ENCODE measurements around the gene HK3.

- TF ChIP-seq CTCF (conservative IDR thresholded peaks at IDR 0.05; ENCODE audit: low read depth in 2 of 2) (no peak), JUNB (IDR thresholded peaks at IDR 0.05; ENCODE audit: unreplicated experiment) (no peak), CREB1 (CRISPR knock-in tag; IDR thresholded peaks at IDR 0.05; ENCODE audit: low read depth) (no peak), POLR2AphosphoS5 (IDR thresholded peaks at IDR 0.05; ENCODE audit: low read depth) (no peak), EZH2phosphoT487 (IDR thresholded peaks at IDR 0.05; ENCODE audit: unreplicated experiment) (no peak), STAT1 (IDR thresholded peaks at IDR 0.05; ENCODE audit: unreplicated experiment) (no peak), EZH2 (IDR thresholded peaks at IDR 0.05; ENCODE audit: low read depth, unreplicated experiment) (no peak)
Observed at GRCh38 chr5:176947847-176948246, 48.7 kb upstream of the HK3 start.
